WTC11 (cell line): ENCODE measurements around the gene UBQLN1. TPM values are rescaled to one million over a fixed set of nuclear protein-coding genes. Genes with fewer than 3 reads are reported as not detected.
A peak's percentile ranks its signal among the peaks of the same experiment; 100 is the strongest.

ENCODE experiments used
- ATAC-seq: fragments of 200-7000 bp; cut with Tn5 transposase; 2 replicates; pipeline ENCODE4 v1.10.0; 2021; ENCODE audit warnings: mild to moderate bottlenecking, moderate library complexity
- CTCF ChIA-PET: fragments of 300-600 bp; sonication (Branson Sonifier 250); formaldehyde crosslinking; loops from one replicate; lab custom pipeline; 2021; ENCODE audit warnings: antibody characterized with exemption; lab: Charles Lee
- POLR2A ChIA-PET: fragments of 350-600 bp; sonication (Branson Sonifier 250); formaldehyde crosslinking; loops from one replicate; lab custom pipeline; 2021; ENCODE audit warnings: antibody characterized with exemption; lab: Charles Lee
- DNase-seq: peaks from one replicate; pipeline ENCODE4 v3.0.0; 2021; ENCODE audit warnings: low spot score
- H3K27ac Mint-ChIP-seq: 2 replicates; pipeline ENCODE4 v1.8.0; 2021; ENCODE audit warnings: mixed read lengths
- H3K27me3 Mint-ChIP-seq: 2 replicates; pipeline ENCODE4 v1.8.0; 2021; ENCODE audit warnings: low read depth, mild to moderate bottlenecking, moderate library complexity, mixed read lengths
- H3K36me3 Mint-ChIP-seq: 2 replicates; pipeline ENCODE4 v1.8.0; 2021; ENCODE audit warnings: mixed read lengths
- H3K4me1 Mint-ChIP-seq: 2 replicates; pipeline ENCODE4 v1.8.0; 2022; ENCODE audit warnings: mixed read lengths
- H3K4me3 Mint-ChIP-seq: 2 replicates; pipeline ENCODE4 v1.8.0; 2021; ENCODE audit warnings: mild to moderate bottlenecking, moderate library complexity, mixed read lengths
- H3K9me3 Mint-ChIP-seq: 2 replicates; pipeline ENCODE4 v1.8.0; 2021; ENCODE audit warnings: mixed read lengths
- ATF1 ChIP-seq: sonication (generic); formaldehyde crosslinking; IDR thresholded peaks from 2 replicates; pipeline ENCODE4 v1.8.1; 2023; ENCODE audit warnings: mild to moderate bottlenecking, moderate library complexity, missing genetic modification reagents
- CREB1 ChIP-seq: sonication (generic); formaldehyde crosslinking; IDR thresholded peaks from 2 replicates; pipeline ENCODE4 v1.8.0; 2023; ENCODE audit warnings: mild to moderate bottlenecking, missing genetic modification reagents
- CREM ChIP-seq: sonication (generic); formaldehyde crosslinking; IDR thresholded peaks from 2 replicates; pipeline ENCODE4 v1.8.1; 2022; ENCODE audit warnings: mild to moderate bottlenecking, missing genetic modification reagents, moderate library complexity
- E2F1 ChIP-seq: sonication (generic); formaldehyde crosslinking; IDR thresholded peaks from 2 replicates; pipeline ENCODE4 v1.8.0; 2022; ENCODE audit warnings: mild to moderate bottlenecking, missing genetic modification reagents
- FOXJ3 ChIP-seq: sonication (generic); formaldehyde crosslinking; IDR thresholded peaks from 2 replicates; pipeline ENCODE4 v1.9.0; 2021; ENCODE audit warnings: missing genetic modification reagents, mild to moderate bottlenecking, borderline replicate concordance
- FOXK1 ChIP-seq: sonication (generic); formaldehyde crosslinking; IDR thresholded peaks from 2 replicates; pipeline ENCODE4 v1.8.0; 2022; ENCODE audit warnings: mild to moderate bottlenecking, moderate library complexity, missing genetic modification reagents
- GABPB1 ChIP-seq: sonication (generic); formaldehyde crosslinking; IDR thresholded peaks from 2 replicates; pipeline ENCODE4 v1.8.1; 2023; ENCODE audit warnings: mild to moderate bottlenecking, missing genetic modification reagents
- JAZF1 ChIP-seq: fragments of 250-450 bp; sonication (Bioruptor Pico); IDR thresholded peaks from 2 replicates; pipeline ENCODE4 v1.9.0; 2021; ENCODE audit warnings: moderate library complexity, mild to moderate bottlenecking, inconsistent platforms
- MXD4 ChIP-seq: fragments of 250-450 bp; sonication (Bioruptor Pico); IDR thresholded peaks from 2 replicates; pipeline ENCODE4 v1.8.0; 2021; ENCODE audit warnings: mild to moderate bottlenecking, moderate library complexity, borderline replicate concordance
- NR1H2 ChIP-seq: sonication (generic); formaldehyde crosslinking; IDR thresholded peaks from 2 replicates; pipeline ENCODE4 v1.9.0; 2021; ENCODE audit warnings: mild to moderate bottlenecking, moderate library complexity, missing genetic modification reagents
- OVOL2 ChIP-seq: fragments of 250-450 bp; sonication (Bioruptor Pico); IDR thresholded peaks from 2 replicates; pipeline ENCODE4 v1.9.0; 2021; ENCODE audit warnings: mild to moderate bottlenecking, borderline replicate concordance
- SOX15 ChIP-seq: fragments of 250-450 bp; sonication (Bioruptor Pico); IDR thresholded peaks from 2 replicates; pipeline ENCODE4 v1.9.0; 2021; ENCODE audit warnings: mild to moderate bottlenecking
- SP1 ChIP-seq: sonication (generic); formaldehyde crosslinking; conservative IDR thresholded peaks from 2 replicates; pipeline ENCODE4 v1.8.1; 2022; ENCODE audit warnings: missing genetic modification reagents
- ZBTB43 ChIP-seq: sonication (generic); formaldehyde crosslinking; IDR thresholded peaks from 2 replicates; pipeline ENCODE4 v1.8.1; 2023; ENCODE audit warnings: mild to moderate bottlenecking, missing genetic modification reagents
- ZNF138 ChIP-seq: sonication (generic); formaldehyde crosslinking; conservative IDR thresholded peaks from 2 replicates; pipeline ENCODE4 v1.8.1; 2022; ENCODE audit warnings: mild to moderate bottlenecking, moderate library complexity, missing genetic modification reagents
- total RNA-seq: library from RNA; stranded (reverse); gene quantifications from 3 replicates; pipeline ENCODE4 v1.2.3, GENCODE V29; 2021
- TF ChIP-seq, protein P1 (sequence below): sonication (generic); formaldehyde crosslinking; IDR thresholded peaks from 2 replicates; pipeline ENCODE4 v1.8.0; 2023; ENCODE audit warnings: mild to moderate bottlenecking, missing genetic modification reagents
- TF ChIP-seq, protein P2 (sequence below): fragments of 250-450 bp; sonication (Bioruptor Pico); IDR thresholded peaks from 2 replicates; pipeline ENCODE4 v1.9.0; 2021; ENCODE audit warnings: mild to moderate bottlenecking
- TF ChIP-seq, protein P3 (sequence below): sonication (generic); formaldehyde crosslinking; IDR thresholded peaks from 2 replicates; pipeline ENCODE4 v1.8.0; 2022; ENCODE audit warnings: missing genetic modification reagents
- TF ChIP-seq, protein P4 (sequence below): sonication (generic); formaldehyde crosslinking; IDR thresholded peaks from 2 replicates; pipeline ENCODE4 v1.8.1; 2022; ENCODE audit warnings: mild to moderate bottlenecking, missing genetic modification reagents, moderate library complexity, borderline replicate concordance

The UBQLN1 gene
- total RNA-seq, 1 experiment from 2014 or later, result 110 TPM

DNA sequence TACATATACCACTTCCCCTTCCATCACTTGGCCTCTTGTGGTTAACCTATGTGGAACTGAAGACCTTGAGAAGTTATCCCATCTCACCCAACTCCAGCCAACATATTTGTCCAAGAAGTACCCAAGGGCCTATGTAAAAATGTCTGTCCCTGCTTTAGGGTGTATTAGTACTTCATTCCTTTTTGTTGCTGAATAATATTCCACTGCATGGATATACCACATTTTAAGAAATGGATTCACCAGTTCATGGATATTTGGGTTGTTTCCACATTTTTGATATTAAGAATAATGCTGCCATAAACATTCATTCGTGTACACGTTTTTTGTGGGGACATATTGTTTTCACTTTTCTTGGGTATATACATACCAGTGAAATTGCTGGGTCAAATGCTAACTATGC lies 56.2 kb downstream of the UBQLN1 start:
- ChIA-PET POLR2A (no interaction called here), CTCF (interaction anchor here (0.6 to 4.6 kb wide), 4 partner anchors 12 to 432 kb away, joined by 3 to 71 read pairs (median 4); no protein-coding TSS in a partner anchor)
- H3K9me3 Mint-ChIP-seq, result peaks cover 15% of the 10 kb centered on the region
- no peak for TF ChIP-seq GABPB1 (CRISPR knock-in tag)
- TF ChIP-seq, protein P1, sequence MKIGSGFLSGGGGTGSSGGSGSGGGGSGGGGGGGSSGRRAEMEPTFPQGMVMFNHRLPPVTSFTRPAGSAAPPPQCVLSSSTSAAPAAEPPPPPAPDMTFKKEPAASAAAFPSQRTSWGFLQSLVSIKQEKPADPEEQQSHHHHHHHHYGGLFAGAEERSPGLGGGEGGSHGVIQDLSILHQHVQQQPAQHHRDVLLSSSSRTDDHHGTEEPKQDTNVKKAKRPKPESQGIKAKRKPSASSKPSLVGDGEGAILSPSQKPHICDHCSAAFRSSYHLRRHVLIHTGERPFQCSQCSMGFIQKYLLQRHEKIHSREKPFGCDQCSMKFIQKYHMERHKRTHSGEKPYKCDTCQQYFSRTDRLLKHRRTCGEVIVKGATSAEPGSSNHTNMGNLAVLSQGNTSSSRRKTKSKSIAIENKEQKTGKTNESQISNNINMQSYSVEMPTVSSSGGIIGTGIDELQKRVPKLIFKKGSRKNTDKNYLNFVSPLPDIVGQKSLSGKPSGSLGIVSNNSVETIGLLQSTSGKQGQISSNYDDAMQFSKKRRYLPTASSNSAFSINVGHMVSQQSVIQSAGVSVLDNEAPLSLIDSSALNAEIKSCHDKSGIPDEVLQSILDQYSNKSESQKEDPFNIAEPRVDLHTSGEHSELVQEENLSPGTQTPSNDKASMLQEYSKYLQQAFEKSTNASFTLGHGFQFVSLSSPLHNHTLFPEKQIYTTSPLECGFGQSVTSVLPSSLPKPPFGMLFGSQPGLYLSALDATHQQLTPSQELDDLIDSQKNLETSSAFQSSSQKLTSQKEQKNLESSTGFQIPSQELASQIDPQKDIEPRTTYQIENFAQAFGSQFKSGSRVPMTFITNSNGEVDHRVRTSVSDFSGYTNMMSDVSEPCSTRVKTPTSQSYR, result no peak
- TF ChIP-seq MXD4, result no peak
- no peak for TF ChIP-seq NR1H2
- no peak for TF ChIP-seq OVOL2 (CRISPR knock-in tag)
- TF ChIP-seq SOX15 (CRISPR knock-in tag), result no peak
- TF ChIP-seq CREM (CRISPR knock-in tag), result no peak
- TF ChIP-seq CREB1 (CRISPR knock-in tag), result no peak
- TF ChIP-seq E2F1 (CRISPR knock-in tag), result no peak
- TF ChIP-seq, protein P2, sequence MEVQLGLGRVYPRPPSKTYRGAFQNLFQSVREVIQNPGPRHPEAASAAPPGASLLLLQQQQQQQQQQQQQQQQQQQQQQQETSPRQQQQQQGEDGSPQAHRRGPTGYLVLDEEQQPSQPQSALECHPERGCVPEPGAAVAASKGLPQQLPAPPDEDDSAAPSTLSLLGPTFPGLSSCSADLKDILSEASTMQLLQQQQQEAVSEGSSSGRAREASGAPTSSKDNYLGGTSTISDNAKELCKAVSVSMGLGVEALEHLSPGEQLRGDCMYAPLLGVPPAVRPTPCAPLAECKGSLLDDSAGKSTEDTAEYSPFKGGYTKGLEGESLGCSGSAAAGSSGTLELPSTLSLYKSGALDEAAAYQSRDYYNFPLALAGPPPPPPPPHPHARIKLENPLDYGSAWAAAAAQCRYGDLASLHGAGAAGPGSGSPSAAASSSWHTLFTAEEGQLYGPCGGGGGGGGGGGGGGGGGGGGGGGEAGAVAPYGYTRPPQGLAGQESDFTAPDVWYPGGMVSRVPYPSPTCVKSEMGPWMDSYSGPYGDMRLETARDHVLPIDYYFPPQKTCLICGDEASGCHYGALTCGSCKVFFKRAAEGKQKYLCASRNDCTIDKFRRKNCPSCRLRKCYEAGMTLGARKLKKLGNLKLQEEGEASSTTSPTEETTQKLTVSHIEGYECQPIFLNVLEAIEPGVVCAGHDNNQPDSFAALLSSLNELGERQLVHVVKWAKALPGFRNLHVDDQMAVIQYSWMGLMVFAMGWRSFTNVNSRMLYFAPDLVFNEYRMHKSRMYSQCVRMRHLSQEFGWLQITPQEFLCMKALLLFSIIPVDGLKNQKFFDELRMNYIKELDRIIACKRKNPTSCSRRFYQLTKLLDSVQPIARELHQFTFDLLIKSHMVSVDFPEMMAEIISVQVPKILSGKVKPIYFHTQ (CRISPR knock-in tag), result no peak
- no peak for ATAC-seq
- peaks cover 14% of the 10 kb centered on the region for H3K4me1 Mint-ChIP-seq
- no peaks in the 10 kb centered on the region for H3K27me3 Mint-ChIP-seq
- DNase-seq, result no peak
- H3K36me3 Mint-ChIP-seq, result peaks cover 46% of the 10 kb centered on the region
- H3K27ac Mint-ChIP-seq, result no peak overlapping the region
- H3K4me3 Mint-ChIP-seq, result no peak overlapping the region

DNA sequence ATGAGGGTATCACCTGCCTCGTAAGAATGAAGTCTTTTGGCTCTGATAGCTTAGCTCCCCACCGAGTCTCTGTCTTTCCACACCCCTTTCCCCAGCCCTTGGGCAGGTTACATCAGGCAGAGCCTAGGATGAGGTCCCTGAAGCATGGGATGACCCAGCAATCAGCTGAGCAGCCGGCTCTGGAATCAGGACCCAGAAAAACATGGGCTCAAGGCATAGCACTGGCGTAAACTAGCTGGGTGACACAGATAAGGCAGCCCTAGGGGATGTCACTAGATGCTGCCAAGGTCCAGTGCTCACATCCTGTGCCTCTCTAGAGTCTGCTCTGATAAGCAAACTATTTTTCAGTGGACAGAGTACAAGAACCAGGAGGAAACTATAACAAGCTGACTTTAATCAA lies 58.2 kb downstream of the UBQLN1 start:
- ChIA-PET CTCF (interaction anchor here (0.6 to 4.6 kb wide), 18 partner anchors 10 to 430 kb away, joined by 3 to 71 read pairs (median 6); partner anchors contain the start of gene IDNK), POLR2A (interaction anchor here (1.0 kb wide), 1 partner anchor 38 kb away, joined by 3 read pairs; no protein-coding TSS in a partner anchor)
- peaks cover 40% of the 10 kb centered on the region for H3K36me3 Mint-ChIP-seq
- peak; percentile 17 for DNase-seq
- peak overlapping the region; percentile 83 for H3K27ac Mint-ChIP-seq
- no peak overlapping the region for H3K4me3 Mint-ChIP-seq
- H3K27me3 Mint-ChIP-seq, result no peaks in the 10 kb centered on the region
- peaks cover 14% of the 10 kb centered on the region for H3K4me1 Mint-ChIP-seq
- TF ChIP-seq, protein P3, sequence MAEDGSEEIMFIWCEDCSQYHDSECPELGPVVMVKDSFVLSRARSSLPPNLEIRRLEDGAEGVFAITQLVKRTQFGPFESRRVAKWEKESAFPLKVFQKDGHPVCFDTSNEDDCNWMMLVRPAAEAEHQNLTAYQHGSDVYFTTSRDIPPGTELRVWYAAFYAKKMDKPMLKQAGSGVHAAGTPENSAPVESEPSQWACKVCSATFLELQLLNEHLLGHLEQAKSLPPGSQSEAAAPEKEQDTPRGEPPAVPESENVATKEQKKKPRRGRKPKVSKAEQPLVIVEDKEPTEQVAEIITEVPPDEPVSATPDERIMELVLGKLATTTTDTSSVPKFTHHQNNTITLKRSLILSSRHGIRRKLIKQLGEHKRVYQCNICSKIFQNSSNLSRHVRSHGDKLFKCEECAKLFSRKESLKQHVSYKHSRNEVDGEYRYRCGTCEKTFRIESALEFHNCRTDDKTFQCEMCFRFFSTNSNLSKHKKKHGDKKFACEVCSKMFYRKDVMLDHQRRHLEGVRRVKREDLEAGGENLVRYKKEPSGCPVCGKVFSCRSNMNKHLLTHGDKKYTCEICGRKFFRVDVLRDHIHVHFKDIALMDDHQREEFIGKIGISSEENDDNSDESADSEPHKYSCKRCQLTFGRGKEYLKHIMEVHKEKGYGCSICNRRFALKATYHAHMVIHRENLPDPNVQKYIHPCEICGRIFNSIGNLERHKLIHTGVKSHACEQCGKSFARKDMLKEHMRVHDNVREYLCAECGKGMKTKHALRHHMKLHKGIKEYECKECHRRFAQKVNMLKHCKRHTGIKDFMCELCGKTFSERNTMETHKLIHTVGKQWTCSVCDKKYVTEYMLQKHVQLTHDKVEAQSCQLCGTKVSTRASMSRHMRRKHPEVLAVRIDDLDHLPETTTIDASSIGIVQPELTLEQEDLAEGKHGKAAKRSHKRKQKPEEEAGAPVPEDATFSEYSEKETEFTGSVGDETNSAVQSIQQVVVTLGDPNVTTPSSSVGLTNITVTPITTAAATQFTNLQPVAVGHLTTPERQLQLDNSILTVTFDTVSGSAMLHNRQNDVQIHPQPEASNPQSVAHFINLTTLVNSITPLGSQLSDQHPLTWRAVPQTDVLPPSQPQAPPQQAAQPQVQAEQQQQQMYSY (CRISPR knock-in tag), result no peak
- TF ChIP-seq JAZF1 (no peak), FOXJ3 (no peak), FOXK1 (CRISPR knock-in tag) (no peak), SP1 (CRISPR knock-in tag) (no peak), ZBTB43 (CRISPR knock-in tag) (no peak), ATF1 (CRISPR knock-in tag) (no peak), ZNF138 (no peak)
- TF ChIP-seq, protein P4, sequence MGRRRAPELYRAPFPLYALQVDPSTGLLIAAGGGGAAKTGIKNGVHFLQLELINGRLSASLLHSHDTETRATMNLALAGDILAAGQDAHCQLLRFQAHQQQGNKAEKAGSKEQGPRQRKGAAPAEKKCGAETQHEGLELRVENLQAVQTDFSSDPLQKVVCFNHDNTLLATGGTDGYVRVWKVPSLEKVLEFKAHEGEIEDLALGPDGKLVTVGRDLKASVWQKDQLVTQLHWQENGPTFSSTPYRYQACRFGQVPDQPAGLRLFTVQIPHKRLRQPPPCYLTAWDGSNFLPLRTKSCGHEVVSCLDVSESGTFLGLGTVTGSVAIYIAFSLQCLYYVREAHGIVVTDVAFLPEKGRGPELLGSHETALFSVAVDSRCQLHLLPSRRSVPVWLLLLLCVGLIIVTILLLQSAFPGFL (CRISPR knock-in tag), result no peak
- peaks cover 15% of the 10 kb centered on the region for H3K9me3 Mint-ChIP-seq
- ATAC-seq, result peak; percentile 74
